Stimulated activated CD8-positive, alpha-beta memory T cell treated with anti-CD3 and anti-CD28 coated beads, Interleukin-15, amount 100 ng/mL, for 48 hours (primary cell): ENCODE data around the gene ZBTB16.

Experiments used
- DNase-seq, 2 donors: peaks; one replicate each; pipeline ENCODE4 v3.0.0-alpha.2; 2020; ENCODE audit warnings: low read depth in 2 of 2

ZBTB16 gene

GRCh38 chr11:114187173-114187572 is 127.7 kb downstream of the ZBTB16 start:
- no peak for DNase-seq

- DNase-seq, result no peak
These were observed 129.5 kb downstream of the ZBTB16 start for GRCh38 chr11:114188851-114189570.

GRCh38 chr11:114190630-114191029 is 131.1 kb downstream of the ZBTB16 start:
- DNase-seq, result no peak

GRCh38 chr11:114191893-114192292 is 132.4 kb downstream of the ZBTB16 start:
- no peak for DNase-seq

GRCh38 chr11:114192841-114193389 is 133.4 kb downstream of the ZBTB16 start:
- no peak for DNase-seq

- no peak for DNase-seq
These were observed 134.5 kb downstream of the ZBTB16 start for GRCh38 chr11:114193730-114194679.

- DNase-seq, result no peak
These were observed 135.2 kb downstream of the ZBTB16 start for GRCh38 chr11:114194702-114195101.

GRCh38 chr11:114195151-114195550 is 135.6 kb downstream of the ZBTB16 start:
- DNase-seq, result no peak

- DNase-seq, result no peak
These were observed 136.6 kb downstream of the ZBTB16 start for GRCh38 chr11:114195981-114196731.

- DNase-seq, result no peak
These were observed 137.6 kb downstream of the ZBTB16 start for GRCh38 chr11:114196997-114197703.

- no peak for DNase-seq
These were observed 138.4 kb downstream of the ZBTB16 start for GRCh38 chr11:114197799-114198500.

GRCh38 chr11:114199051-114199450 is 139.5 kb downstream of the ZBTB16 start:
- DNase-seq, result no peak

GRCh38 chr11:114200351-114201133 is 141.0 kb downstream of the ZBTB16 start:
- DNase-seq, result no peak

- no peak for DNase-seq
These were observed 141.7 kb downstream of the ZBTB16 start for GRCh38 chr11:114201219-114201618.

- DNase-seq, result no peak
These were observed 142.6 kb downstream of the ZBTB16 start for GRCh38 chr11:114202011-114202609.

- no peak for DNase-seq
These were observed 147.6 kb downstream of the ZBTB16 start for GRCh38 chr11:114207096-114207495.

GRCh38 chr11:114208377-114208776 is 148.9 kb downstream of the ZBTB16 start:
- DNase-seq, result no peak

GRCh38 chr11:114209343-114209742 is 149.8 kb downstream of the ZBTB16 start:
- DNase-seq, result no peak

GRCh38 chr11:114209904-114210303 is 150.4 kb downstream of the ZBTB16 start:
- DNase-seq, result no peak
